Astrocyte (in vitro differentiated cells and primary cell): Measurements from ENCODE around the gene MOB3A. TPM values are rescaled to one million over a fixed set of nuclear protein-coding genes. Genes with fewer than 3 reads are reported as not detected.

Experiments
- DNase-seq: peaks from one replicate; pipeline ENCODE4 v3.0.0-alpha.2; 2010; ENCODE audit warnings: low read depth
- FAIRE-seq: peaks from 2 replicates; lab custom pipeline; 2011; peaks lifted over from hg19 to GRCh38; lab: Jason Lieb, UNC
- H2AFZ ChIP-seq: 2 replicates; pipeline ENCODE4 v1.6.0; 2012; ENCODE audit warnings: low read depth, low read length, inconsistent platforms
- H3K27ac ChIP-seq: 2 replicates; pipeline ENCODE4 v1.5.1; 2011; ENCODE audit warnings: low read depth, low read length, inconsistent platforms
- H3K27me3 ChIP-seq: 2 replicates; pipeline ENCODE4 v1.6.0; 2011; ENCODE audit warnings: low read length, inconsistent platforms; ENCODE audit not compliant: insufficient read depth
- H3K36me3 ChIP-seq: 2 replicates; pipeline ENCODE4 v1.5.1; 2011; ENCODE audit warnings: low read length, inconsistent platforms; ENCODE audit not compliant: insufficient read depth
- H3K4me1 ChIP-seq: 2 replicates; pipeline ENCODE4 v1.5.1; 2011; ENCODE audit warnings: low read length, inconsistent platforms; ENCODE audit not compliant: insufficient read depth
- H3K4me2 ChIP-seq: 2 replicates; pipeline ENCODE4 v1.6.0; 2012; ENCODE audit warnings: low read length, inconsistent platforms
- H3K4me3 ChIP-seq: 2 replicates; pipeline ENCODE4 v1.5.1; 2011; ENCODE audit warnings: low read depth, mild to moderate bottlenecking, low read length, inconsistent platforms; ENCODE audit not compliant: insufficient read depth
- H3K79me2 ChIP-seq: 2 replicates; pipeline ENCODE4 v1.6.0; 2012; ENCODE audit warnings: mild to moderate bottlenecking, low read length, inconsistent platforms; ENCODE audit not compliant: insufficient read depth
- H3K9ac ChIP-seq: 2 replicates; pipeline ENCODE4 v1.6.0; 2012; ENCODE audit warnings: mild to moderate bottlenecking, low read length, inconsistent platforms
- H3K9me3 ChIP-seq: 2 replicates; pipeline ENCODE4 v1.5.1; 2012; ENCODE audit warnings: low read depth, mild to moderate bottlenecking, low read length, inconsistent platforms; ENCODE audit not compliant: insufficient read depth
- H4K20me1 ChIP-seq: 2 replicates; pipeline ENCODE4 v1.6.0; 2012; ENCODE audit warnings: low read length, inconsistent platforms; ENCODE audit not compliant: insufficient read depth
- H3K27ac Mint-ChIP-seq: one replicate; pipeline ENCODE4 v1.8.0; 2021; ENCODE audit warnings: mild to moderate bottlenecking, mixed read lengths; ENCODE audit not compliant: unreplicated experiment
- H3K27me3 Mint-ChIP-seq: one replicate; pipeline ENCODE4 v1.8.0; 2021; ENCODE audit warnings: low read depth, mixed read lengths; ENCODE audit not compliant: unreplicated experiment
- H3K36me3 Mint-ChIP-seq: one replicate; pipeline ENCODE4 v1.8.0; 2021; ENCODE audit warnings: low read depth, mixed read lengths; ENCODE audit not compliant: unreplicated experiment
- H3K4me1 Mint-ChIP-seq: one replicate; pipeline ENCODE4 v1.8.0; 2021; ENCODE audit warnings: low read depth, mixed read lengths; ENCODE audit not compliant: unreplicated experiment
- H3K4me3 Mint-ChIP-seq: one replicate; pipeline ENCODE4 v1.8.0; 2021; ENCODE audit warnings: mild to moderate bottlenecking, moderate library complexity, mixed read lengths; ENCODE audit not compliant: unreplicated experiment
- H3K9me3 Mint-ChIP-seq: one replicate; pipeline ENCODE4 v1.8.0; 2021; ENCODE audit warnings: mild to moderate bottlenecking, mixed read lengths; ENCODE audit not compliant: unreplicated experiment
- EZH2 ChIP-seq: IDR thresholded peaks from 2 replicates; pipeline ENCODE4 v1.6.1; 2012; ENCODE audit warnings: mild to moderate bottlenecking, low read length, inconsistent platforms; ENCODE audit not compliant: insufficient read depth
- total RNA-seq: library from RNA; stranded (reverse); gene quantifications from 2 replicates; pipeline ENCODE4 v1.2.1, GENCODE V29; 2021
- TF ChIP-seq, protein P1 (sequence below): IDR thresholded peaks from 2 replicates; pipeline ENCODE4 v1.5.1; 2011; ENCODE audit warnings: low read depth, mild to moderate bottlenecking, inconsistent platforms, low read length, moderate library complexity; ENCODE audit not compliant: insufficient read depth

The MOB3A gene
- total RNA-seq, 1 donor from 2014 or later: 45.3 TPM

DNA sequence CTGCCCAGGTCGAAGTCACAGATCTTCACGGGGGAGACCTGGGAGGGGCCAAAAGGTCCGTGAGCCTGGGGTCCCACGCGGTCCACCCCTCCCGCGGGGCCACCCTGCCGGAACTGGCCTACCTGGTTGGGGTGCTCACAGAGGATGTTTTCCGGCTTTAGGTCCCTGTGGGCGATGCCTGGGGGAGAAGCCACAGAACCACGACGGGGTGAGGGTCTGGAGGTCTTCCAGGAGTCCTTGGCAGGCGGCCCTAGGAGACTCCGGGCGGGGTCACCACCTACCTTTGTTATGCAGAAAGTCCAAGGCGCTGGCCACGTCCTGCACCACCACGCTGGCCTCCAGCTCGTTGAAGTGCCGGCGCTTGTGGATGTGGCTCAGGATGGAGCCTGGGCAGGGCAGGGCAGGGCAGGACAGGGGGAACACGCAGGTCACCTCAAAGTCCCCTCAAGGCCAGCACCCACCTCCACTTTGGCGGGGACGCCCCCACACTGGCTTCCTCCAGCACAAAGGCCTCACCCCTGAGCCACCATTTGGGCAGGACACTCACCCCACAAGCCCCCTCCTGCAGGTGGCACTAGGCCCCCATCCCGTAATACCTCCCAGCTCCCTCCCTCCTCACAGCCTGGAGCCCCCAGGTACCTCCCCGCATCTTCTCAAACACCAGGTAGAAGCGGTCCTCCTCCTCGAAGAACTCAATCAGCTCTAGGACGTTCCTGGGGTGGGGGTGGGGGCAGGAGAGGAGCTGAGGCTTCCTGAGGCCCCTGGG, 53.5 kb downstream of the MOB3A start:
- no peak for FAIRE-seq
- H3K4me1 Mint-ChIP-seq: peaks cover 10% of the 10 kb centered on the region
- peaks cover 3% of the 10 kb centered on the region for H3K36me3 Mint-ChIP-seq
- H3K9me3 ChIP-seq: no peaks in the 10 kb centered on the region
- H3K4me2 ChIP-seq: peak overlapping the region; percentile 80
- H3K27ac Mint-ChIP-seq: peak overlapping the region; percentile 34
- peaks cover 38% of the 10 kb centered on the region for H4K20me1 ChIP-seq
- no peak for TF ChIP-seq EZH2
- TF ChIP-seq, protein P1, sequence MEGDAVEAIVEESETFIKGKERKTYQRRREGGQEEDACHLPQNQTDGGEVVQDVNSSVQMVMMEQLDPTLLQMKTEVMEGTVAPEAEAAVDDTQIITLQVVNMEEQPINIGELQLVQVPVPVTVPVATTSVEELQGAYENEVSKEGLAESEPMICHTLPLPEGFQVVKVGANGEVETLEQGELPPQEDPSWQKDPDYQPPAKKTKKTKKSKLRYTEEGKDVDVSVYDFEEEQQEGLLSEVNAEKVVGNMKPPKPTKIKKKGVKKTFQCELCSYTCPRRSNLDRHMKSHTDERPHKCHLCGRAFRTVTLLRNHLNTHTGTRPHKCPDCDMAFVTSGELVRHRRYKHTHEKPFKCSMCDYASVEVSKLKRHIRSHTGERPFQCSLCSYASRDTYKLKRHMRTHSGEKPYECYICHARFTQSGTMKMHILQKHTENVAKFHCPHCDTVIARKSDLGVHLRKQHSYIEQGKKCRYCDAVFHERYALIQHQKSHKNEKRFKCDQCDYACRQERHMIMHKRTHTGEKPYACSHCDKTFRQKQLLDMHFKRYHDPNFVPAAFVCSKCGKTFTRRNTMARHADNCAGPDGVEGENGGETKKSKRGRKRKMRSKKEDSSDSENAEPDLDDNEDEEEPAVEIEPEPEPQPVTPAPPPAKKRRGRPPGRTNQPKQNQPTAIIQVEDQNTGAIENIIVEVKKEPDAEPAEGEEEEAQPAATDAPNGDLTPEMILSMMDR: no peak
- H3K4me1 ChIP-seq: peaks cover 21% of the 10 kb centered on the region
- no peaks in the 10 kb centered on the region for H3K27me3 Mint-ChIP-seq
- no peak overlapping the region for H2AFZ ChIP-seq
- DNase-seq: no peak
- no peak overlapping the region for H3K4me3 Mint-ChIP-seq
- H3K9ac ChIP-seq: peak overlapping the region; percentile 59
- H3K36me3 ChIP-seq: no peaks in the 10 kb centered on the region
- H3K79me2 ChIP-seq: peaks cover 31% of the 10 kb centered on the region
- peak overlapping the region; percentile 46 for H3K4me3 ChIP-seq
- no peaks in the 10 kb centered on the region for H3K9me3 Mint-ChIP-seq
- peak overlapping the region; percentile 76 for H3K27ac ChIP-seq
- no peaks in the 10 kb centered on the region for H3K27me3 ChIP-seq

DNA sequence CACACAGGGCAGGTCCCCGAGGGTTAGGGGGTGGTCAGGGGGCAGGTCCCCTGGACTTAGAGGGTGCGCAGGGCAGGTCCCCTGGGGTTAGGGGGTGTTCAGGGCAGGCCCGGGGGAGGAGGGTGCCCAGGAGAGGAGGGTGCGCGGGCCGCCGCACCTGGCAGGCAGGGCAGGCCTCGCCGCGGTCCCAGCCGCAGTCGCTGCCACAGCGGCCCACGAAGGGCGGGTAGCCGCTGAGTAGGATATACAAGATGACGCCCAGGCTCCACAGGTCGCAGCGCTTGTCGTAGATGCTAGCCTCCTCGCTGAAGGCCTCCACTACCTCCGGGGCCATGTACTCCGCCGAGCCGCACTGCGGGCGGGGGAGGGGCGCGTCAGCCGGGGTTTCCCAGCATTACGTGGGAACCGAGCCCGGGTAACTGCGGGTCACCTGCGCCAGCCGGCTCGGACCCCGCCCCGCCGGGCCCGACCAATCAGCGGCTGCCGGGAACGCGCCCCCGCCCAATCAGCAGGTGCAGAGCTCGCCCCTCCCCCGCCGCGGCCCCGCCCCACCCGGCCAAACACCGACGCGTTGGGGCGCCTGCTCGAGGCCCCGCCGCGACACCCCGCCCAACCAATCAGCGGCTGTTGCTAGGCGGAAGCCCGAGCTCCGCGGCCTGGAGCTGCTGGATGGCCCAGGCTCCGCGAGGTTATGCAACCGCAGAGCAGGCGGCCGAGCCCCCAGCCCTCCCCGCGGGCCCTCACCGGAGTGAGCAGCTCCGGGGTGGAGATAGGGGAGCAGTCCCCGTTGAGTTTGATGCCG, 54.2 kb downstream of the MOB3A start:
- Histone ChIP-seq H3K4me1 (peaks cover 13% of the 10 kb centered on the region), H2AFZ (peak overlapping the region; percentile 52), H3K27ac (peak overlapping the region; percentile 76), H3K27me3 (no peaks in the 10 kb centered on the region), H3K79me2 (peaks cover 24% of the 10 kb centered on the region), H3K9me3 (no peaks in the 10 kb centered on the region), H3K4me2 (peak overlapping the region; percentile 80), H3K4me3 (peak overlapping the region; percentile 46), H3K9ac (peak overlapping the region; percentile 59), H3K36me3 (no peaks in the 10 kb centered on the region), H4K20me1 (peaks cover 30% of the 10 kb centered on the region)
- Mint-ChIP-seq H3K4me3 (no peak overlapping the region), H3K27me3 (no peaks in the 10 kb centered on the region), H3K9me3 (no peaks in the 10 kb centered on the region), H3K27ac (no peak overlapping the region), H3K4me1 (peaks cover 8% of the 10 kb centered on the region), H3K36me3 (peaks cover 3% of the 10 kb centered on the region)
- peak; percentile 81 for DNase-seq
- TF ChIP-seq EZH2: no peak
- TF ChIP-seq, protein P1: no peak
- FAIRE-seq: no peak

GRCh38 chr19:2041433-2041682, 54.8 kb downstream of the MOB3A start:
- H4K20me1 ChIP-seq: peaks cover 25% of the 10 kb centered on the region
- no peaks in the 10 kb centered on the region for H3K27me3 ChIP-seq
- no peaks in the 10 kb centered on the region for H3K9me3 ChIP-seq
- no peak overlapping the region for H3K4me3 ChIP-seq
- Mint-ChIP-seq H3K27me3 (no peaks in the 10 kb centered on the region), H3K9me3 (no peaks in the 10 kb centered on the region), H3K36me3 (peaks cover 3% of the 10 kb centered on the region), H3K4me1 (peaks cover 5% of the 10 kb centered on the region), H3K4me3 (no peak overlapping the region), H3K27ac (no peak overlapping the region)
- peaks cover 18% of the 10 kb centered on the region for H3K79me2 ChIP-seq
- H3K4me2 ChIP-seq: peak overlapping the region; percentile 59
- H3K9ac ChIP-seq: peak overlapping the region; percentile 54
- H3K27ac ChIP-seq: peak overlapping the region; percentile 50
- H3K4me1 ChIP-seq: peaks cover 13% of the 10 kb centered on the region
- no peak for FAIRE-seq
- H3K36me3 ChIP-seq: no peaks in the 10 kb centered on the region
- H2AFZ ChIP-seq: no peak overlapping the region
- TF ChIP-seq EZH2: no peak
- TF ChIP-seq, protein P1: no peak
- DNase-seq: no peak
